ENCODE measurements around the gene ADGRD1.

ADGRD1 gene

DNA sequence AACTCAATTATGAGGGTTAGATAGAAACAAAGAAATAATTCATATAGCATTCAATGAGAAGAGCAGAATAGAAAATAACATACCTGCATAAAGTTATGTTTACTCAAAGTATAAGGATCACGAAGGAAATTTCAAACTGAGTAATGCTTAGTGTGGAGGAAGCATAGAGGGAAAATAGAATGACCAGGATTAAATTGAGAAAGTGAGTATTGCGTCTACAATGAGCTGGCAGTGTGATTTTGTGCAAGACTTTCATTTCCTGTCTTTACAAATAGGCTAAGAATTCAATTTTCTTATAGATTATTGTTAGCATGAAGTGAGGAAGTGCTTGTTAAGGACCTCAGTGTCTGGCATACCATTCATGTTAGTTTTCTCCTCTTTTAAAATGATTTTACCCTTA lies 12.0 kb downstream of the ADGRD1 start:
- no peak for DNase-seq (ENCODE audit: low read depth in 2 of 3, low spot score in 2 of 3)

DNA sequence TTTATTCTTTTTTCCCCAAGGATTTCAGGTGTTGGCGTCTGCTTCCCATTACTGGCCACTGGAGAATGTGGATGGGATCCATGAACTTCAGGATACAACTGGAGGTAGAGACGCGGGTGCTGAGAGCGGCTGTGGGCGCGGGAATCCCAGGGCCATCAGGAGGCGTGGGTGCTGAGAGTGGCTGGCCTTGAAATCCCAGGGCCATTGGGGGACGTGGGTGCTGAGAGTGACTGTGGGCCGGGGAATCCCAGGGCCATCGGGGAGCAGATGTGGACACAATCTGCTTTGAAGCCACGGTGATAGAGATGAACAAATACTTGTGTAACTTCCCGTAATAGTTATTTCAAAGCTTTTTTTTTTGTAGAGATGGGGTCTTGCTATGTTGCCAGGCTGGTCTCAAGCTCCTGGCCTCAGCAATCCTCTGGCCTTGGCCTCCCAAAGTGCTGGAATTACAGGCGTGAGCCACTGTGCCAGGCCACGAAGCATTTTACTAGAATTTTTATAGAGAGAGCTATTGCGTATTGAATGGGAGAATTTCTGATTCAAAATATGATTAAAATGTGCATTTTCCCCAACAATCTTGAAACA lies 12.8 kb downstream of the ADGRD1 start:
- DNase-seq (ENCODE audit: low read depth in 2 of 3, low spot score in 2 of 3), result no peak

DNA sequence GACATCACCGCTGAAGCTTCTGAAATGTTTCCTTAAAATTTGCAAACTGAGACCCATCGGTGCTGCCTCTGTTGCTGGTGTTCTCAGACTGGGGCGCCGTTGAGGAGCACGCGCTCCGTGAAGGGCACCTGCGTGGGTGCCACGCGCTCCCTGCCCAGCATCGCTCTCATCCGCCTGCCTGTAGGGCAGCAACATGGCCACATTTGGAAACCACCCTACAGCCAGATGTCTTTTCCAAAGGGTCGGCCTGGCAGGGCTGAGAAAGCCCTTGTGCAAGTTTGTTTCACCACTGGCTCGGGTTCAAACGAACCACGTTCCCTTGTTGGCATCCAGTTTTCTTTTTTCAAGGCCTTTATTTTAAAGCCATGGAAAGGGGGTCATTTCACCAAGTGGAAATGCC lies 13.9 kb downstream of the ADGRD1 start:
- no peak for DNase-seq (ENCODE audit: low read depth in 2 of 3, low spot score in 2 of 3)

DNA sequence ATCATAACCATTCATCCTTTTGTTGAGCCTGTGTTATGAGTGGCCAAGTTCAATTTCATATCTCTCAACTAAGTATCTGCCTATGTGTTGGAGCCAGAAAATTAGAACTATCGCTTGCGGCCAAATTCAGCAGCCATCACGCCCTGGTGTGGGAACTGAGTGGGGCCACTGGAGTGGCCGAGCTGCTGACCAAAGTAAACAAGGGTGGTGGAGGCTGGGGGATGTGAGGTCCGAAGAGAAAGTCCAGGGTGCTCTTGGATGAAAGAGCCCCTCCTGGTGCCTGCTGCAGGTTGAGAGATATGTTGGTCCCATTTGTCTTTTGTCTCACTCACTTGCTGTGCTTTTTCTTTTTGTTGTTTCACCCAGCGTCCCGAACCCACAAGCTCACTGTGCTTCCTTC lies 14.9 kb downstream of the ADGRD1 start:
- DNase-seq (ENCODE audit: low read depth in 2 of 3, low spot score in 2 of 3), result no peak

DNA sequence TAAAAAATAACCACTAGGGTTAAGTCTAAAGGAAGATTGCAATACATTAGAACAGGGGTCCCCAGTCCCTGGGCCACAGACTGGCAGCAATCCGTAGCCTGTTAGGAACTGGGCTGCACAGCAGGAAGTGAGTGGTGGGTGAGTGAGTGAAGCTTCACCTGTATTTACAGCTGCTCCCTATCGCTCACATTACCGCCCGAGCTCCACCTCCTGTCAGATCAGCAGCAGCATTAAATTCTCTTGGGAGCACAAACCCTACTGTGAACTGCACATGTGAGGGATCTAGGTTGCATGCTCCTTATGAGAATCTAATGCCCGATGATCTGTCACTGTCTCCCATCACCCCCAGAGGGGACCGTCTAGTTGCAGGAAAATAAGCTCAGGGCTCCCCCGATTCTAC lies 15.5 kb downstream of the ADGRD1 start:
- no peak for DNase-seq (ENCODE audit: low read depth in 2 of 3, low spot score in 2 of 3)

DNA sequence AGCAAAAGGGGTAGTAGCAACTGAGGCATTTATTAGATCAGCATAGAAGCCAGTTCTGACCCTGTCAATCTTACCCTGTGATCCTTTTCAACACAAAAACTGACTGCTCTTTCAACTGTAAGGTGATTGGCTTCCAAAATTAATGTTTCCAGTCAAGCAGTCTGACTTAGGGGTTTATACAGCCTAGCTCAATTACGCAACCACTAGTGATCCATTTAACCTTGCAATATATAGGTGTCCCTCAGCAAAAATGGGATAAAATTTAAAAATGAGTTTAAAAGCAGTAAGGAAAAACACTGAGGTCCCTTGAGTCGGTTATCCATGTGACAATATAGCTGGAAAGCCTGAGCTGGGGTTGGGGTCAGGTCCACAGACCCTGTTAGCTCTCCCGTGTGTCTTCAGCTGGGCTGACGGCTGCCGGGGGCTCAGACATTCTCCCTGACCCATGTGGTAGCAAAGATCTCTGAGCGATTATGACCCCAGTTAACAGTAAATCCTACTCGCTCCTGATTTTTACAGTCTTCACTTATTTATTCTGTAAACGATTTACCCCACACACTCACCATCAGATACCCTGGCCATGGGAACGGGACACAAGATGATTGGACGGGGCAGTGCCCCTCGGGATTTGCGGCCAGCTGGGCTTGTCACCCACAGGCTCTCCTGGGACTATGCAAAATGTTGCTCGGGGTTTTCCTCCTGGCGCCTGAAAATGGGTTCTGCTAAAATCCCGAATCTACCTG lies 16.6 kb downstream of the ADGRD1 start:
- no peak for DNase-seq (ENCODE audit: low read depth in 2 of 3, low spot score in 2 of 3)

DNA sequence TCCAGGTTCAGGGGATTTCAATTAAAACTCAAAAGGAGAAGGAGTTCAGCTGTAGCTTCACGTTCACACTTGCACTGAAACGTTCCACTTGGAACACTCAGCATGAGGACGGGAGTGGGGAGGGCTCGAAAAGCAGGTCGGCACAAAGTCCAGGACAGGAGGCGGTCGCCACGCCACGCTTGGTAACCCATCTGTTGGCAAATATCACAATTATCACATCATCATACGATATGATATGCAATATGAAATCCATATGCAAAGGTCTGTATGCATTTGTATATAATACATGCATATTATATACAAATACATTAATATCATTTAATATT lies 17.2 kb downstream of the ADGRD1 start:
- DNase-seq (ENCODE audit: low read depth in 2 of 3, low spot score in 2 of 3), result no peak

DNA sequence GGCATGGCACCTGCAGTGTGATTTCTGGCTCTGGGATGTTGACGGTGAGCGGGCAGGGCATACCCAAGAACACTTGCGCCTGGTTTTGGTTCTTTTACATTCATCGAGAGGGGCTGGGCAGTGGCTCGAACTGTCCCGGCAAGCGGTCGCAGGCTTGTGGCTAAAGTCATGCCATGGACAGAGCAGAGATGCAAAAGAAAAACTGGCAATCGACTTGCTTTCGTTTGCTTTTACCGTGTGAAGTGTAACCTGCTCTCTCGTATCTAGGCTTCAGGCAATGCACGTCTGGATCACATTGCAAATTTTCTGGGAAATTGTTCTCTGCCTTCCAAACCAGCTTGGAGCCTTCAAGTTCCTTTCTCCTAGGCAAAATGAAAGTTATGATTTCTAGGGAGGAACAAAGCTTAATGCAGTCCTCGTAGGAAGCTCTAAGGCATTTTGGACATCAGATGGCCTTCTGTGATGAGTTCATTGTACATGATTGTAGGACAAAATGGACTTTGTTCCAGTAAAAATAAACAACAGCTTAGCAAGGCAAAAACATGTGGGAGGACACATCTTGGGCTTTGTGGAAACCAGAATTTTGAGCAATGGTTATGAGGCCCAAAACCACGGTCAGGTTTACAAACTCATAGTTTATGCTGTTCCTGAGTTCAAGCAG lies 18.3 kb downstream of the ADGRD1 start:
- no peak for DNase-seq (ENCODE audit: low read depth in 2 of 3, low spot score in 2 of 3)

DNA sequence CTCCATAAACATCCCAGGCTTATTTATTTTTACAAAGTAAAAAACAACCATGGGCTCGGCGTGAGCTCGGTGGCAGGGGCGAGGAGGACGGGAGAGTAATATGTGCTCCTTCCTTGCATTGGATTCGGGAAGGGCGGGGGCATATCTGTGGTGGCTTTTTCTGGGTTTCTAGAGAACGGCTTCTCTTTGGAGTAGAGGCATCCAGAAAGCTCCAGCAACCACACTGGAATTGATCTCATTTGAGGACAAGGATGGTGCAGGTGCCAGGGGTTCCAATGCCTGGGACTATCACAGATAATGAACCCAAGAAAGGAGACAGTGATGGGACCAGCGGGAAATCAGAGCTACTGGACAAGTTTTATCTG lies 18.9 kb downstream of the ADGRD1 start:
- no peak for DNase-seq (ENCODE audit: low read depth in 2 of 3, low spot score in 2 of 3)

DNA sequence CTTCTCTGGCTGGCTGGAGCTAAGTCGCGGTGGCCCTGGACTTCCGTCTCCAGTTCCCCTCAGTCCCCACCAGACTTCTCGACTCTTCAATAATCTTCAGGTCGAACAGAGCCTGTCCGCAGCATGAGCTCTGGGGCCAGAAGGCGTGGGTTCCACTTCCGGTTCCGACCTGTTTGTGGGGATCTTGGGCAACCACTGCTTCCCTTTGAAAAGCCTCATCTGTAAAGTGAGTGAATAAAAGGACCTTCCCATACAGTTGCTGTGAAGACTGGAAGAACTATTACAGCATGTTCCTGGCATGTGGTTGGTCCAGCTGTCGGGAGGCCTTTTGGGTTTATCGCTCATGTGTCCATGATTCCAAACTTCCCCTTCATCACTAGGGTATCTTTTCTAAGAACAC lies 19.4 kb downstream of the ADGRD1 start:
- DNase-seq (ENCODE audit: low read depth in 2 of 3, low spot score in 2 of 3), result no peak

DNA sequence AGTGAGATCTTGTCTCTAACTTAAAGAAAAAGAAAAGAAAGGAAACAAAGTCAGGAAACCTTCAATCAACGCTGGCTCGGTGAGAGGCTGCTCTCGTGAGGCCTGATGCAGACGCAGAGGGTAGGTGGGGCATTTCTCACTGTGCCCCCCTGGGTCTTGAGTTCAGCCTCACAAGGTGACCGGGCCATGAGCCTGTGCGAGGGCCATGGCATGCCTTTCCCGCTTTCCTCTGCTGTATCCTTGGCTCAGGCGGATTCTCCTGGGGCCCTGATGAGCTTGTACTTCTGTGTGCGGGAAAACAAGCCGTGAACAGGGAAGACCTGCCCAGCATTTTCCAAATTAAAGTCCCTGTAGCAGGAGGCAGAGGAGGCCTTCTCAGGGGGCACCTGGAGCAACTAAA lies 20.2 kb downstream of the ADGRD1 start:
- no peak for DNase-seq (ENCODE audit: low read depth in 2 of 3, low spot score in 2 of 3)

DNA sequence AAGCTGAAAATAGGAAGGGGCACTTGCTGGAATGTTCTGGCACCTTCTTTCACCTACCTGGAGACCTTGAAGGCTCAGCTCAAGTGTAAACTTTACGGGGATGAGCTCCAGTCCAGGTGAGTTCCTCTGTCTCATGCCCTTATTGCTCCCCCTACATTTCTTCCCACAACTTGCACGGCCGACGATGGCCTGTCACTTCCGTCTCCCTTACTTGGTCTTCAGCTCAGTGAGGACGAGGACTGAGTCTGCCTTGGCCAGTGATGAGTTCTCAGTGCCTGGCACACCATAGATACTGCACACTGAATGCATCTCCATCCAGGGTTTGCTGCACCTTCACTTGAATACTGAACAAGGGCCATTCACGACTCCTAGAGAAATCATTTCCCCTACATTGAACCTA lies 21.4 kb downstream of the ADGRD1 start:
- no peak for DNase-seq (ENCODE audit: low read depth in 2 of 3, low spot score in 2 of 3)

DNA sequence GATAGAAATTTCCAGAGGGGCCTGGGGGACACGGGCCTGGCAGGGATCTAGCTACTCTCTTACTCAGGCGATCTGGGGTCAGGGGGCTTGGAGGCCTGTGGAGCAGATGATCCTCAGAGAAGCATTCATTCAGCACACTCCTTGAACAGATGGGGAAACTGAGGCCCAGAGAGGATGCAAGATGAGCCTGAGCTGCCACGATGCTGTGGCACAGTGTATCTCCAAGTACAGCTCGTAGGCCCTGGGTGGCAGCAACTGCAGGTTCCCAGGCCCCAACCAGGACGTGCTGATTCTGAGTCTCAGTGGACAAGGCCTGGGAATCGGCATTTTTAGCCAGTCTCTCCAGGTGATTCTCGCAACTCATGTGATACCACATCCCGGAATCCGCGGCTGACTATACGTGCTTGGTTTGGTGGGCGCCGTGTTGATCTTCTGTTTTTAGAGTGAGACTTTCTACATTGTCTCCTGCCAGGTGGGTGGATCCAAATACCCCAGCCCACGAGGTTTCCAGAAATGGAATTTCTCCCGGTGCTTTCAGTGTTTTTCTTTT lies 22.5 kb downstream of the ADGRD1 start:
- no peak for DNase-seq (ENCODE audit: low read depth in 2 of 3, low spot score in 2 of 3)

DNA sequence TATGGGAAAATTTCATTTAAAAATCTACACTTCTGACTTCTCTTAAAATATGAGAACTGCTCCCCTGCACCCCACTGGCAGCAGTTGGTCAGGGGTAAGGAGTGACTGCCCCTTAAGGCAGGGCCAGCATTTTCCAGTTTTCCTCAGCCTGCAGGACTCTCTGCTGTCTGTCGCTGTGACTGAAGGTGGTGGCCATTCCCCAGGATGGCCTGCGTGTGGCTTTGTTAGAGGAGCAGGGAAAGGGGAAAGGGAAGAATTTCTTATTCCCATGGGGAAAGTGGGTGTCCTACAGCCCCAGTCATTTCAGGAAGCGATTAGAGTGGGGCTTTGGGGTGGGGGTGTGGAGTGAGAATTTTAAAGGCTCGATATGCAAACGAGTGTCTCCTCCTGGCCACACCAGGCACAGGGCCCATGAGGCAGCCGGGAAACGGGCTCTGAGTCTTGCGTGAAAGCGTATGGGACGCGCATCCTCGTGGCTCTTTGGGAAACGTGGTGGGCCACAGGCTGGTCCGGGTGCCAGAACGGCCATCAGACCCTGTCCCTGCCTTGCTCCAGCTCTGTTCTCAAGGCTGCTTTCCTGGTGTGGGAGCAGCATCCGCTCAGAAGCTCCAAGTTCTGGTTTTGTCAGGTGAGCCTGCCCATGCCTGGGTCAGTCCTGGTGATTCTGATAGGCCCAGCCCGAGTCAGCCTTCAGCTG lies 23.5 kb downstream of the ADGRD1 start:
- no peak for DNase-seq (ENCODE audit: low read depth in 2 of 3, low spot score in 2 of 3)

DNA sequence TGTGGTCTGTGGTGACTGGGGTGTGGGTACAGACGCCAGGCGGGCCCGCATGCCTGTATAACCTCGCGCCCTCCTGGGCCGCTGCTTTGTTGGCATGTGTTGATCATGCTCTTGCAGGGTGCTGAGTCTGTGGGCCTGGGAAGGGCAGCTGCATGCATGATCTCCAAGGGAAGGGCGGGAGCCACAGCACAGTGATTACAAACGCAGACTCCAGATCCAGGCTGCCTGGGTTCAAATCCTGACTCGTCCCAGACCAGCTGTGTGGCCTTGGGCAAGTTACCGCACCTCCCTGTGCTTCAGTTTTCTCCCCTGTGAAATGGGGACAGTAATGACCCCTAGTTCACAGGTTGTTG lies 24.0 kb downstream of the ADGRD1 start:
- DNase-seq (ENCODE audit: low read depth in 2 of 3, low spot score in 2 of 3), result no peak

DNA sequence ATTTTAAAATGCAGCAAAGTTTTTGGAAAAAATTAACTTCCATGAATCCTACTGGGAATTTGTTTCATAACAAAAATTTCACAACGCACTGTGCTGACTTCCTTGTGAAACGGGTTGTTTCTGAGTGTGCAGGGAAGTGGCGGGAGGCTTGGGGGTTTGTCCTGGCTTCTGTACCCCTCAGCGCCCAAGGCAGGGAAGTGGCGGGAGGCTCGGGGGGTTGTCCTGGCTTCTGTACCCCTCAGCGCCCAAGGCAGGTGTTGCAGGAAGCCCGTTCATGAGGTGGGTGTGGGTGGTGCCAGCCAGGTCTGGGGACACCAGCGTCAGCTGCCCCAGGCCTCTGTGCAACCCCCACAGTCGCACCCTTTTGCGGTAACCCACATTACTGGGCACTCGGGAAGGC lies 25.1 kb downstream of the ADGRD1 start:
- DNase-seq (ENCODE audit: low read depth in 2 of 3, low spot score in 2 of 3), result no peak

DNA sequence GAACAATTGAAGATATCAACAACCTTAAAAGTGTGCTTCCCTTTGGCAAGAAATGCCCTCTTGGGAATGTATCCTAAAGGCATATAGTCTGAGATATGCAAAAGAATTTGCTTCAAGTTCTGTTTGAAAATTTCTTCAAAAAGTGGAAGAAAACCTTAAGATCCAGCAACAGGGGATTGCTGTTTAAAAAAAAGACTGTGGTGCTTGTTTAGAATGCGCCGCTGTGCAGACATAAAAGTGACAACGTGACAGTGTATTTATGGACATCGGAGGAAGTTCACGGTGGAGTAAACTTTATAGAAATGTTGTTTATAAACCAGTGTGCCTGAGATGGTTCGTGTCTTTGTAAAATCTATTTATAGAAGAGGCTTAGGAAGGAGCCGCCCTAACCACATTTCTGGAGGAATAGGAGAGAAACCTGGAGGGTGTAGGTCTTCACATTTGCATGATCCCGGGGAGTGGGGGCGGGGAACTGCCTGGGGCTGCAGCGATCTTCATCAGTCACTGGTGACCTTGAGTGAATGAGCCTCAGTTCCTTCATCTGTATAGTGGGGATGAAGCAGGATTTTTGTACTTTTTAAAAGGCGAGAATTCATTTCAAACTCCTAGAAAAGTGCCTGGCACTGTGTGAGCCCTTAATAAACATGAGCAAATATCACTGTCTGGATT lies 27.5 kb downstream of the ADGRD1 start:
- no peak for DNase-seq (ENCODE audit: low read depth in 2 of 3, low spot score in 2 of 3)

DNA sequence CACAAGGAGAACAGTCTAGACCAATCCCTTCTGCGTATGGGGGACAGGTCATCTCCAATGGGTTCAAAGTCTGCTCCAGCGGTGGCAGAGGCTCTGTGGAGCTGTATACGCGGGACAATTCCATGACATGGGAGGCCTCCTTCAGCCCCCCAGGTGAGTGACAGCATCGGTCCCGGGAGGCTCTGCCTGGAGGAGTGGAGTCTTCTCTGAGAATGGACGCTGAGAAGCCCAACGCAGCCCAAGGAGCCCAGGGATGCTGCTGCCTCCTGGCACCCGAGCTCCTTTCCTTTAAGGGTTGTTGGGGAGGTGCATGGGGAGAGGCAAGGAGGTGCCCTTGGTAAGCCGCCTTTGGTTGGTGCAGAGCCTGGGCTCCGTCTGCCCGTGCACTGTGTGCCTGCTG lies 28.2 kb downstream of the ADGRD1 start:
- DNase-seq (ENCODE audit: low read depth in 2 of 3, low spot score in 2 of 3), result no peak

DNA sequence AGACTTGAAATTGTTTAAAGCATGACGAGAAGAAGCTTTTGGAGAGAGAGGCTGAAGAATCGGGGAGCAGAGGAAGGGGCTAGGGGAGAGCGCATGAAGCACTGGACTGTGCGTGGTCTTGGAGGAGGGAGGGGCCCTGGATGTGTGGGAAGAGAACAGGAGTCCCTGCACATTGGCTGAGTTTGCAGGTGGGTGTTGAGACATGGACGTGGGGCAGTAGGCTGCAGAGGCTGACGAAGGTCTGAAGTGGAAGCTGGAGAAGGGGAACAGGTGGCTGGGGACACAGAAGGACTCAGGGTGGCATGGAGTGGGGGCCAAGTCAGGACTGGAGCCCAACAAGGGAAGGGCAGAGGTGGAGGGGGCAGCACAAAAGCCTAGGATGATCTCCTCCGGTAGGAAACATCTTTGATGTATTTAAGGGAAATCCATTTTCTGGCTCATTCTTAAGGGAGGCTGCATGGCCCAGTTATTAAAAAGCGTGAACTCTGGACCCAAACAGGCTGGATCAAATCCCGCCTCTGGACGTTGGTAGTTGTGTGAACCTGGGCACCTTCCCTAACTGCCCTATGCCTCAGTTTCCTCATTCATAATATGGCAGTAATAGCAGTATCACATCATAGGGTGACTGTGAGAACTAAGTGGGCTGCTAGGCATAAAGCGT lies 29.0 kb downstream of the ADGRD1 start:
- DNase-seq (ENCODE audit: low read depth in 2 of 3, low spot score in 2 of 3), result no peak

DNA sequence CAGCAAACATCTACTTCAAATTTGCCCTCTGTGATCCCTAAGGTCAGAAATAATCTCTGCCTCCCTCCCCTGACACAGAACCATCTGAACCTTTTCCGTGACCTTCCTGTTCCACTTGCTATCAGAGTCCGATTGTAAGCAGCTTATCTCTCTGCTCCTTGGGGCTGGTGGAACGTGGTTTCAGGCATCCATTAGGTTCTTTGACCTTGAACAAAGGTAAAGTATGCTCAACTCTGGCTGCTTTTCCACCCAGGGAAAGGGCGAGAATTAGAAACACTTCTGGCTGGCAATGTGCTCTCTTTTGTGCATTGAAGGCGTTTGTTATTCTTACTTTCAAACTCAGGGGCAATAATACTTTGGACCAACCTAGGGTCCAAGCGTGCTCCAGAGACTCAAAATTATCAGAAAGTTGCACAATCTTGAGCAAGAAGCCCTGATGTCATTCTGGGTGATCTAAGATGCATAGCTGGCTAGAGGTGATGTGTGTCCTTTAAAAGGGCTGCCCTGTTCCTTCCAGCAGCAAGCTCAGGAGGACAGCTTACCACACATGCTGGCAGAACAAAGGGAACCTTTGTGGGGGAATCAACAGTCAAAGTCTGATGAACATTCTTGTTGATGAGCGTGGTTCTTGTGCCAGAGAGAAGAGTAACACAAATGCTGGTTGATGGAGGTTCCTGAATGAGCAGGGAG lies 29.8 kb downstream of the ADGRD1 start:
- no peak for DNase-seq (ENCODE audit: low read depth in 2 of 3, low spot score in 2 of 3)

All from activated CD8-positive, alpha-beta memory T cell treated with anti-CD3 and anti-CD28 coated beads for 48 hours (primary cell).